IMR-90 (cell line): ENCODE results near the gene DYSF. TPM values are rescaled to one million over a fixed set of nuclear protein-coding genes. Genes with fewer than 3 reads are reported as not detected.

Experiments
- ATAC-seq: fragments of 200-7000 bp; cut with Tn5 transposase; 2 replicates; pipeline ENCODE4 v1.9.1; 2020; ENCODE audit warnings: low read depth, mild to moderate bottlenecking, moderate library complexity
- BruUV-seq: library from RNA; stranded (reverse); fragments of 400-500 nt; replicated peaks from 2 replicates; lab custom pipeline; 2021; lab: Mats Ljungman, UMichigan
- CTCF ChIA-PET: fragments of 300-600 bp; formaldehyde crosslinking; extraction: SDS; loops from one replicate; lab custom pipeline; 2021; ENCODE audit warnings: antibody characterized with exemption; lab: Yijun Ruan, JAX
- POLR2A ChIA-PET: fragments of 300-600 bp; sonication (Branson Sonifier 250); formaldehyde crosslinking; loops from one replicate; lab custom pipeline; 2022; ENCODE audit warnings: antibody characterized with exemption; ENCODE audit not compliant: unreplicated experiment; lab: Charles Lee
- DNase-seq: peaks from one replicate; pipeline ENCODE4 v3.0.0; 2013
- H2AFZ ChIP-seq: replicated peaks from 2 replicates; pipeline ENCODE3; 2013; ENCODE audit warnings: low read length, mild to moderate bottlenecking; ENCODE audit not compliant: poor library complexity
- H2AK5ac ChIP-seq: 2 replicates; pipeline ENCODE4 v1.6.1; 2013; ENCODE audit warnings: low read depth, low read length, inconsistent platforms
- H2AK9ac ChIP-seq: replicated peaks from 2 replicates; pipeline ENCODE3; 2013; ENCODE audit warnings: mild to moderate bottlenecking, low read depth, low read length, moderate library complexity; ENCODE audit not compliant: poor library complexity
- H2BK120ac ChIP-seq: 2 replicates; pipeline ENCODE4 v1.6.1; 2013; ENCODE audit warnings: low read depth, low read length, inconsistent platforms
- H2BK15ac ChIP-seq: 3 replicates; pipeline ENCODE4 v1.6.1; 2013; ENCODE audit warnings: low read depth, low read length, inconsistent platforms
- H2BK20ac ChIP-seq: 2 replicates; pipeline ENCODE4 v1.6.1; 2013; ENCODE audit warnings: low read depth, mild to moderate bottlenecking, inconsistent platforms, low read length, moderate library complexity
- H2BK5ac ChIP-seq: 2 replicates; pipeline ENCODE4 v1.6.1; 2013; ENCODE audit warnings: mild to moderate bottlenecking, low read depth, low read length, inconsistent platforms; ENCODE audit not compliant: poor library complexity, severe bottlenecking
- H3K14ac ChIP-seq: replicated peaks from 2 replicates; pipeline ENCODE4 v1.6.1; 2013; ENCODE audit warnings: low read depth, low read length, inconsistent platforms
- H3K18ac ChIP-seq: 2 replicates; pipeline ENCODE4 v1.6.1; 2013; ENCODE audit warnings: low read depth, low read length, control low read depth
- H3K23ac ChIP-seq: 2 replicates; pipeline ENCODE4 v1.6.1; 2013; ENCODE audit warnings: low read depth, low read length, inconsistent platforms
- H3K27ac ChIP-seq: 2 replicates; pipeline ENCODE4 v1.5.1; 2013; ENCODE audit warnings: mild to moderate bottlenecking, control low read depth, low read length; ENCODE audit not compliant: insufficient read depth
- H3K27me3 ChIP-seq: 2 replicates; pipeline ENCODE4 v1.6.1; 2013; ENCODE audit warnings: low read length; ENCODE audit not compliant: control insufficient read depth, insufficient read depth
- H3K36me3 ChIP-seq: 2 replicates; pipeline ENCODE4 v1.6.1; 2013; ENCODE audit warnings: low read length, mixed read lengths; ENCODE audit not compliant: control insufficient read depth, insufficient read depth
- H3K4ac ChIP-seq: 2 replicates; pipeline ENCODE4 v1.6.1; 2013; ENCODE audit warnings: low read depth, low read length, inconsistent platforms
- H3K4me1 ChIP-seq: 2 replicates; pipeline ENCODE4 v1.6.1; 2013; ENCODE audit warnings: low read length, mixed read lengths; ENCODE audit not compliant: control insufficient read depth, insufficient read depth
- H3K4me2 ChIP-seq: 2 replicates; pipeline ENCODE4 v1.6.1; 2013; ENCODE audit warnings: low read depth, mild to moderate bottlenecking, control low read depth, low read length, moderate library complexity
- H3K4me3 ChIP-seq: 2 replicates; pipeline ENCODE4 v1.5.1; 2013; ENCODE audit warnings: low read depth, mild to moderate bottlenecking, control low read depth, low read length, moderate library complexity; ENCODE audit not compliant: insufficient read depth
- H3K56ac ChIP-seq: 2 replicates; pipeline ENCODE4 v1.6.1; 2013; ENCODE audit warnings: low read length, inconsistent platforms; ENCODE audit not compliant: insufficient read depth; ENCODE audit errors: extremely low read depth
- H3K79me1 ChIP-seq, 2 experiments: 2 replicates each; pipeline ENCODE4 v1.6.1; 2013; ENCODE audit warnings: low read length in 2 of 2, inconsistent platforms in 1 of 2, low read depth in 1 of 2
- H3K9ac ChIP-seq: 2 replicates; pipeline ENCODE4 v1.6.1; 2013; ENCODE audit warnings: low read depth, low read length, control low read depth
- H3K9me1 ChIP-seq: 2 replicates; pipeline ENCODE4 v1.6.1; 2013; ENCODE audit warnings: low read length, inconsistent platforms; ENCODE audit not compliant: insufficient read depth
- H3K9me3 ChIP-seq: 2 replicates; pipeline ENCODE4 v1.6.1; 2013; ENCODE audit warnings: low read length; ENCODE audit not compliant: control insufficient read depth, insufficient read depth
- H4K20me1 ChIP-seq: 2 replicates; pipeline ENCODE4 v1.6.1; 2013; ENCODE audit warnings: low read length, inconsistent platforms; ENCODE audit not compliant: insufficient read depth
- H4K5ac ChIP-seq: 2 replicates; pipeline ENCODE4 v1.6.1; 2013; ENCODE audit warnings: mild to moderate bottlenecking, low read depth, low read length, control low read depth
- H4K8ac ChIP-seq, 2 experiments: 2 replicates each; pipeline ENCODE4 v1.6.1; 2013; ENCODE audit warnings: low read depth in 2 of 2, low read length in 2 of 2, control low read depth in 1 of 2, inconsistent platforms in 1 of 2
- H4K91ac ChIP-seq: 2 replicates; pipeline ENCODE4 v1.6.1; 2013; ENCODE audit warnings: low read depth, low read length, inconsistent platforms; ENCODE audit not compliant: insufficient read depth
- BHLHE40 ChIP-seq: fragments of 150-350 bp; IDR thresholded peaks from 2 replicates; pipeline ENCODE4 v1.6.1; 2016; ENCODE audit warnings: mild to moderate bottlenecking, low read depth, low read length
- CEBPB ChIP-seq: IDR thresholded peaks from 2 replicates; pipeline ENCODE4 v1.6.1; 2012; ENCODE audit warnings: low read depth, low read length, improper control_type of control experiment
- FOS ChIP-seq: fragments of 150-350 bp; IDR thresholded peaks from 2 replicates; pipeline ENCODE4 v1.6.1; 2016; ENCODE audit warnings: low read depth, low read length
- MAZ ChIP-seq: IDR thresholded peaks from 2 replicates; pipeline ENCODE4 v1.6.1; 2012; ENCODE audit warnings: low read depth, mild to moderate bottlenecking, low read length, improper control_type of control experiment, moderate library complexity, borderline replicate concordance
- MXI1 ChIP-seq: IDR thresholded peaks from 2 replicates; pipeline ENCODE4 v1.6.1; 2012; ENCODE audit warnings: low read depth, mild to moderate bottlenecking, low read length, moderate library complexity, borderline replicate concordance
- NFE2L2 ChIP-seq: fragments of 150-350 bp; IDR thresholded peaks from 2 replicates; pipeline ENCODE4 v1.6.1; 2016; ENCODE audit warnings: low read depth, mild to moderate bottlenecking, low read length
- POLR2A ChIP-seq: IDR thresholded peaks from 2 replicates; pipeline ENCODE4 v1.6.1; 2012; ENCODE audit warnings: mild to moderate bottlenecking, low read depth, low read length
- RAD21 ChIP-seq: IDR thresholded peaks from 2 replicates; pipeline ENCODE4 v1.6.1; 2012; ENCODE audit warnings: low read length, improper control_type of control experiment
- RCOR1 ChIP-seq: IDR thresholded peaks from 2 replicates; pipeline ENCODE4 v1.6.1; 2012; ENCODE audit warnings: mild to moderate bottlenecking, low read length, improper control_type of control experiment; ENCODE audit not compliant: insufficient replicate concordance
- SMC3 ChIP-seq: fragments of 150-350 bp; IDR thresholded peaks from 2 replicates; pipeline ENCODE4 v1.6.1; 2016; ENCODE audit warnings: low read depth, mild to moderate bottlenecking, antibody characterized with exemption, low read length, moderate library complexity
- WGBS, 2 experiments: methylation state at CpG; one replicate each; pipeline versions ENCODE4 v1.1.5 to v1.1.7; 2013; ENCODE audit warnings: missing lambda C conversion rate in 2 of 2; ENCODE audit not compliant: insufficient read length in 1 of 2; ENCODE audit errors: extremely low coverage in 2 of 2; 5-methylcytosine and 5-hydroxymethylcytosine counted together
- dilution Hi-C: fragments of 300-500 bp; cut with HindIII; formaldehyde crosslinking; loops from one replicate; pipeline ENCODE4 v1.14.3; 2018; ENCODE audit warnings: low sequenced_read_pairs; ENCODE audit not compliant: unreplicated experiment
- in situ Hi-C: fragments of 300-500 bp; cut with MboI; formaldehyde crosslinking; loops from 3 replicates; pipeline ENCODE4 v1.14.3; 2019; ENCODE audit warnings: low sequenced_read_pairs, inconsistent platforms, mixed read lengths
- intact Hi-C: fragments of 100-400 bp; cut with micrococcal nuclease; formaldehyde crosslinking; loops from 2 replicates; pipeline ENCODE4 v1.10.0; 2022
- polyA plus RNA-seq, 3 experiments: library from polyadenylated mRNA; depleted of rRNA; stranded (reverse); fragments of >200 nt; gene quantifications; 2 replicates each; pipeline ENCODE4 v1.2.3, GENCODE V29; 2012; ENCODE audit warnings: low replicate concordance in 1 of 3
- total RNA-seq: library from RNA; depleted of rRNA; stranded (reverse); fragments of >200 nt; gene quantifications from 2 replicates; pipeline ENCODE4 v1.2.3, GENCODE V29; 2012
- TF ChIP-seq, protein P1 (sequence below): conservative IDR thresholded peaks from 2 replicates; pipeline ENCODE4 v1.5.1; 2012; ENCODE audit warnings: mild to moderate bottlenecking, low read depth, low read length, improper control_type of control experiment
- TF ChIP-seq, protein P2 (sequence below): fragments of 150-350 bp; IDR thresholded peaks from 2 replicates; pipeline ENCODE4 v1.6.1; 2017; ENCODE audit warnings: mild to moderate bottlenecking, antibody characterized with exemption, low read length, low read depth

Gene DYSF
- total and polyA plus RNA-seq, 2 of the 4 experiments (the other 2 are of a cell fraction) = 0.09 to 0.18 TPM

DNA sequence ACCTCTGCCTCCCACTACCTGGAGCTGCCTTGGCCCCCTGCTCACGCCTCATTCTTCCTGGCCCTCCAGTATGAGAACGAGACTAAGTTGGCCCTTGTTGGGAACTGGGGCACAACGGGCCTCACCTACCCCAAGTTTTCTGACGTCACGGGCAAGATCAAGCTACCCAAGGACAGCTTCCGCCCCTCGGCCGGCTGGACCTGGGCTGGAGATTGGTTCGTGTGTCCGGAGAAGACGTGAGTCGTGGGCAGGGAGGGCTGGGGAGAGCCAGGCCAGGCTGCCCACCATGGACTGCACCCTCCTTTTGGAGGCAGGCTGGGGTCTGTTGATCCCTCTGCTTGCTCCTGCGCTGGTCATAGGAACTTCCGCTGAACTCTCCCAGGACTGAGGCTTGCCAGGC lies 114.7 kb downstream of the DYSF start:
- Histone ChIP-seq H2AK5ac (no peak overlapping the region), H3K18ac (no peak overlapping the region), H3K14ac (no peak overlapping the region), H2BK20ac (no peak overlapping the region), H2BK120ac (no peak overlapping the region), H2BK15ac (no peak overlapping the region), H3K4me2 (no peak overlapping the region), H3K23ac (no peak overlapping the region), H2AFZ (no peak overlapping the region), H4K91ac (no peak overlapping the region), H3K4me3 (no peak overlapping the region), H2BK5ac (no peak overlapping the region), H3K4me1 (no peaks in the 10 kb centered on the region), H3K9me1 (no peaks in the 10 kb centered on the region), H3K9ac (no peak overlapping the region), H3K27ac (no peak overlapping the region), H3K79me1 (no peaks in the 10 kb centered on the region), H3K36me3 (no peaks in the 10 kb centered on the region), H2AK9ac (no peak overlapping the region), H3K27me3 (peaks cover 6% of the 10 kb centered on the region), H4K5ac (no peak overlapping the region), H3K56ac (no peak overlapping the region), H3K4ac (no peak overlapping the region), H4K8ac (no peak overlapping the region), H3K9me3 (no peaks in the 10 kb centered on the region), H4K20me1 (no peaks in the 10 kb centered on the region; the same call in 1 of the 2 replicates)
- DNase-seq (no peak), ATAC-seq (no peak)
- BruUV-seq = no TSS peak
- WGBS, 2 experiments = 72% methylated on average over 9 of the region's 14 CpGs; no CpG with 5 or more reads in 1 of the 2 experiments
- ChIA-PET CTCF (no interaction called here), POLR2A (no interaction called here)
- intact Hi-C loops (no loop called here), in situ Hi-C loops (no loop called here), dilution Hi-C loops (no loop called here)
- no peak for TF ChIP-seq RCOR1
- TF ChIP-seq, protein P1, sequence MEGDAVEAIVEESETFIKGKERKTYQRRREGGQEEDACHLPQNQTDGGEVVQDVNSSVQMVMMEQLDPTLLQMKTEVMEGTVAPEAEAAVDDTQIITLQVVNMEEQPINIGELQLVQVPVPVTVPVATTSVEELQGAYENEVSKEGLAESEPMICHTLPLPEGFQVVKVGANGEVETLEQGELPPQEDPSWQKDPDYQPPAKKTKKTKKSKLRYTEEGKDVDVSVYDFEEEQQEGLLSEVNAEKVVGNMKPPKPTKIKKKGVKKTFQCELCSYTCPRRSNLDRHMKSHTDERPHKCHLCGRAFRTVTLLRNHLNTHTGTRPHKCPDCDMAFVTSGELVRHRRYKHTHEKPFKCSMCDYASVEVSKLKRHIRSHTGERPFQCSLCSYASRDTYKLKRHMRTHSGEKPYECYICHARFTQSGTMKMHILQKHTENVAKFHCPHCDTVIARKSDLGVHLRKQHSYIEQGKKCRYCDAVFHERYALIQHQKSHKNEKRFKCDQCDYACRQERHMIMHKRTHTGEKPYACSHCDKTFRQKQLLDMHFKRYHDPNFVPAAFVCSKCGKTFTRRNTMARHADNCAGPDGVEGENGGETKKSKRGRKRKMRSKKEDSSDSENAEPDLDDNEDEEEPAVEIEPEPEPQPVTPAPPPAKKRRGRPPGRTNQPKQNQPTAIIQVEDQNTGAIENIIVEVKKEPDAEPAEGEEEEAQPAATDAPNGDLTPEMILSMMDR = no peak
- no peak for TF ChIP-seq RAD21
- TF ChIP-seq, protein P2, sequence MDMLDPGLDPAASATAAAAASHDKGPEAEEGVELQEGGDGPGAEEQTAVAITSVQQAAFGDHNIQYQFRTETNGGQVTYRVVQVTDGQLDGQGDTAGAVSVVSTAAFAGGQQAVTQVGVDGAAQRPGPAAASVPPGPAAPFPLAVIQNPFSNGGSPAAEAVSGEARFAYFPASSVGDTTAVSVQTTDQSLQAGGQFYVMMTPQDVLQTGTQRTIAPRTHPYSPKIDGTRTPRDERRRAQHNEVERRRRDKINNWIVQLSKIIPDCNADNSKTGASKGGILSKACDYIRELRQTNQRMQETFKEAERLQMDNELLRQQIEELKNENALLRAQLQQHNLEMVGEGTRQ = no peak
- TF ChIP-seq POLR2A = no peak
- TF ChIP-seq SMC3 = no peak
- TF ChIP-seq MXI1 = no peak
- no peak for TF ChIP-seq CEBPB
- TF ChIP-seq MAZ = no peak
- TF ChIP-seq FOS = no peak
- TF ChIP-seq BHLHE40 = no peak
- no peak for TF ChIP-seq NFE2L2
